GM12878 (cell line): ENCODE data around the gene MAK. TPM values are rescaled to one million over a fixed set of nuclear protein-coding genes. Genes with fewer than 3 reads are reported as not detected.

Source experiments
- ATAC-seq: fragments of 200-7000 bp; cut with Tn5 transposase; 3 replicates; pipeline ENCODE4 v1.9.1; 2020; ENCODE audit warnings: mild to moderate bottlenecking, moderate library complexity
- BruUV-seq: library from RNA; stranded (reverse); fragments of 400-500 nt; replicated peaks from 2 replicates; lab custom pipeline; 2021; lab: Mats Ljungman, UMichigan
- CTCF ChIA-PET: fragments of 300-600 bp; sonication (Branson Sonifier 250); formaldehyde crosslinking; extraction: SDS; loops from one replicate; lab custom pipeline; 2021; ENCODE audit warnings: inconsistent platforms; lab: Yijun Ruan, JAX
- POLR2A ChIA-PET: fragments of 350-600 bp; formaldehyde crosslinking; extraction: SDS; loops from one replicate; lab custom pipeline; 2021; ENCODE audit warnings: inconsistent platforms; lab: Charles Lee
- RAD21 ChIA-PET: fragments of 300-600 bp; sonication (Branson Sonifier 250); formaldehyde crosslinking; loops from one replicate; lab custom pipeline; 2023; ENCODE audit warnings: antibody characterized with exemption; ENCODE audit not compliant: unreplicated experiment; lab: Charles Lee
- SMC1A ChIA-PET: fragments of 300-600 bp; sonication (Branson Sonifier 250); formaldehyde crosslinking; loops from one replicate; lab custom pipeline; 2023; ENCODE audit not compliant: unreplicated experiment, uncharacterized antibody; lab: Charles Lee
- DNase-seq: peaks from one replicate; pipeline ENCODE4 v3.0.0-alpha.2; 2011; ENCODE audit warnings: low read depth, low spot score
- FAIRE-seq: peaks from 3 replicates; lab custom pipeline; 2011; peaks lifted over from hg19 to GRCh38; lab: Jason Lieb, UNC
- H2AFZ ChIP-seq: 2 replicates; pipeline ENCODE4 v1.6.0; 2011; ENCODE audit warnings: low read depth, low read length, control low read depth; ENCODE audit not compliant: control insufficient read depth
- H3K27ac ChIP-seq: 2 replicates; pipeline ENCODE4 v1.5.1; 2011; ENCODE audit warnings: control low read depth; ENCODE audit not compliant: control insufficient read depth, insufficient read depth
- H3K27me3 ChIP-seq, 2 experiments: replicated peaks in 1 of 2; 2 replicates each; pipeline versions ENCODE4 v1.6.0 to v1.6.1; 2011; ENCODE audit warnings: low read length in 1 of 2; ENCODE audit not compliant: control insufficient read depth in 2 of 2, insufficient read depth in 2 of 2
- H3K36me3 ChIP-seq, 2 experiments: 2 replicates each; pipeline ENCODE4 v1.5.1; 2011; ENCODE audit warnings: low read length in 1 of 2; ENCODE audit not compliant: control insufficient read depth in 2 of 2, insufficient read depth in 2 of 2
- H3K4me1 ChIP-seq: 2 replicates; pipeline ENCODE4 v1.6.1; 2011; ENCODE audit warnings: mild to moderate bottlenecking, low read length, moderate library complexity, mixed read lengths; ENCODE audit not compliant: control insufficient read depth, insufficient read depth
- H3K4me2 ChIP-seq: 2 replicates; pipeline ENCODE4 v1.6.0; 2011; ENCODE audit warnings: control low read depth; ENCODE audit not compliant: control insufficient read depth, insufficient read depth
- H3K4me3 ChIP-seq: fragments of 200-600 bp; sonication (generic); 2 replicates; pipeline ENCODE4 v1.5.1; 2016
- H3K79me2 ChIP-seq: 2 replicates; pipeline ENCODE4 v1.6.0; 2011; ENCODE audit warnings: low read length; ENCODE audit not compliant: control insufficient read depth, insufficient read depth
- H3K9ac ChIP-seq: 2 replicates; pipeline ENCODE4 v1.8.0; 2011; ENCODE audit warnings: low read length, control low read depth, mixed read lengths; ENCODE audit not compliant: control insufficient read depth, insufficient read depth
- H3K9me3 ChIP-seq: replicated peaks from 3 replicates; pipeline ENCODE4 v1.5.1; 2011; ENCODE audit warnings: mild to moderate bottlenecking, low read length; ENCODE audit not compliant: control insufficient read depth, insufficient read depth
- H4K20me1 ChIP-seq: 2 replicates; pipeline ENCODE4 v1.6.0; 2011; ENCODE audit not compliant: control insufficient read depth, insufficient read depth
- BRCA1 ChIP-seq: IDR thresholded peaks from 2 replicates; pipeline ENCODE4 v1.6.1; 2011; ENCODE audit warnings: low read depth, low read length, improper control_type of control experiment
- CBX3 ChIP-seq: fragments of 200-600 bp; sonication (generic); IDR thresholded peaks from 2 replicates; pipeline ENCODE4 v1.6.1; 2016; ENCODE audit warnings: low read depth, borderline replicate concordance
- CHD1 ChIP-seq: IDR thresholded peaks from 2 replicates; pipeline ENCODE4 v1.6.1; 2012; ENCODE audit warnings: low read depth, low read length, improper control_type of control experiment
- CHD4 ChIP-seq: fragments of 200-600 bp; sonication (generic); IDR thresholded peaks from 2 replicates; pipeline ENCODE4 v1.6.1; 2016; ENCODE audit warnings: mild to moderate bottlenecking
- CREB1 ChIP-seq: IDR thresholded peaks from 2 replicates; pipeline ENCODE4 v1.6.1; 2012; ENCODE audit warnings: low read depth, mild to moderate bottlenecking, inconsistent platforms
- CREM ChIP-seq: IDR thresholded peaks from 2 replicates; pipeline ENCODE4 v1.6.1; 2014; ENCODE audit warnings: antibody characterized with exemption, low read depth
- E2F4 ChIP-seq: IDR thresholded peaks from 2 replicates; pipeline ENCODE4 v1.6.1; 2012; ENCODE audit warnings: low read depth, low read length, improper control_type of control experiment
- HDAC2 ChIP-seq: fragments of 200-600 bp; sonication (generic); IDR thresholded peaks from 2 replicates; pipeline ENCODE4 v1.6.1; 2017
- MAX ChIP-seq: IDR thresholded peaks from 2 replicates; pipeline ENCODE4 v1.6.1; 2012; ENCODE audit warnings: low read depth, low read length, improper control_type of control experiment
- MEF2A ChIP-seq: IDR thresholded peaks from 2 replicates; pipeline ENCODE4 v1.6.1; 2011; ENCODE audit warnings: low read depth, mild to moderate bottlenecking, low read length, moderate library complexity; ENCODE audit not compliant: insufficient read depth
- MYB ChIP-seq: fragments of 150-350 bp; IDR thresholded peaks from 2 replicates; pipeline ENCODE4 v1.6.1; 2014; ENCODE audit warnings: mild to moderate bottlenecking, low read depth, low read length, borderline replicate concordance
- NR2C2 ChIP-seq: IDR thresholded peaks from 2 replicates; pipeline ENCODE4 v1.6.1; 2011; ENCODE audit warnings: borderline replicate concordance, low read depth; ENCODE audit not compliant: control insufficient read depth, insufficient read length
- NR2F1 ChIP-seq: fragments of 450-650 bp; conservative IDR thresholded peaks from 2 replicates; pipeline ENCODE4 v1.6.1; 2017; ENCODE audit warnings: mild to moderate bottlenecking
- POLR2A ChIP-seq: IDR thresholded peaks from 2 replicates; pipeline ENCODE4 v1.6.1; 2011; ENCODE audit warnings: low read depth, mild to moderate bottlenecking, low read length
- POU2F2 ChIP-seq: IDR thresholded peaks from 3 replicates; pipeline ENCODE4 v1.6.1; 2011; ENCODE audit warnings: low read depth, mild to moderate bottlenecking, low read length, borderline replicate concordance
- RB1 ChIP-seq: fragments of 450-650 bp; formaldehyde crosslinking; IDR thresholded peaks from 2 replicates; pipeline ENCODE4 v1.6.1; 2017; ENCODE audit warnings: mild to moderate bottlenecking, borderline replicate concordance
- TBL1XR1 ChIP-seq: IDR thresholded peaks from 2 replicates; pipeline ENCODE4 v1.6.1; 2012; ENCODE audit warnings: low read depth, low read length, improper control_type of control experiment
- ZNF207 ChIP-seq: fragments of 450-650 bp; IDR thresholded peaks from 2 replicates; pipeline ENCODE4 v1.6.1; 2014; ENCODE audit warnings: antibody characterized with exemption, mild to moderate bottlenecking, borderline replicate concordance
- ZNF384 ChIP-seq: IDR thresholded peaks from 2 replicates; pipeline ENCODE4 v1.6.1; 2012; ENCODE audit warnings: low read depth, mild to moderate bottlenecking, low read length, improper control_type of control experiment, borderline replicate concordance
- WGBS: methylation state at CpG from one replicate; pipeline ENCODE4 v1.1.6; 2016; ENCODE audit warnings: low lambda C conversion rate; ENCODE audit not compliant: insufficient replicate concordance, insufficient coverage; ENCODE audit errors: missing lambda C conversion rate; 5-methylcytosine and 5-hydroxymethylcytosine counted together
- in situ Hi-C: fragments of 300-500 bp; cut with MboI; formaldehyde crosslinking; loops from 9 replicates; pipeline ENCODE4 v1.14.3; 2018; ENCODE audit warnings: mixed read lengths
- intact Hi-C: fragments of 100-400 bp; cut with micrococcal nuclease; formaldehyde crosslinking; loops from one replicate; pipeline ENCODE4 v1.14.2; 2022; ENCODE audit not compliant: unreplicated experiment
- polyA plus RNA-seq, 11 experiments: library from polyadenylated mRNA; depleted of rRNA in 4 of 11; unstranded in 6 of 11; stranded (reverse) in 5 of 11; fragments of >200 nt; fragmentation: Nextera tagmentation in 4 of 11; fragmentation: Illumina TruSeq in 1 of 11; extraction: Ambion mirVana in 4 of 11; extraction: Trizol in 1 of 11; gene quantifications; 1 replicate in 1 of 11; 2 replicates in 10 of 11; pipeline versions ENCODE4 v1.2.1 to v1.2.3, GENCODE V29; 2011 to 2016; ENCODE audit warnings: inconsistent platforms in 2 of 11, missing spikeins in 2 of 11, low read depth in 1 of 11
- total RNA-seq, 4 experiments: library from RNA; depleted of rRNA in 3 of 4; stranded (reverse); fragments of >200 nt in 3 of 4; fragmentation: Illumina TruSeq in 1 of 4; extraction: Trizol in 1 of 4; gene quantifications; 2 replicates each; pipeline versions ENCODE4 v1.2.1 to v1.2.3, GENCODE V29; 2013 to 2021
- TF ChIP-seq, protein P1 (sequence below): fragments of 450-650 bp; IDR thresholded peaks from 2 replicates; pipeline ENCODE4 v1.6.1; 2017; ENCODE audit warnings: mild to moderate bottlenecking

Gene MAK
- total and polyA plus RNA-seq, 10 of the 15 experiments (the other 5 are each of a cell fraction or from before 2014, with no cell fraction given) = 0.01 to 0.90 (median 0.13) TPM; not detected in 1

DNA sequence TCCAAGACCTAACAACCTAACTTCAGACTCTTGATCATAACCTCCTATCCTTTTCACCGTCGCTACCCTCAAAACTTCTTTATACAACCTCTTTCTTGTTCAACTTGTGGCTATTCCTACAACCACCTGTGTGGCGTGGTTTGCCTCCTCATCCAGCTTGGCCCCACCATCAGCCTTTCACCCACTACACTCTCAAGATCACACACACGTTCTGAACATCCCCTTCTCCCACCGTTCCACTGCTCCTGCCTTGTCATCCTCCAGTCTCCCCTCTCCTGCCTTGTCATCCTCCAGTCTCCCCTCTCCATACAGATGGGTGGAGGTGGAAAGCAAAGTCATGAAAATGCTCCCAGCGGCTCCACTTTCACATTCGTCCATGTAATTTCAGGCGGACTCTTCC lies 14.0 kb downstream of the MAK start:
- no peak overlapping the region for H3K4me2 ChIP-seq
- FAIRE-seq (no peak), ATAC-seq (no peak), DNase-seq (no peak)
- POLR2A ChIA-PET = no interaction called here
- CTCF ChIA-PET = no interaction called here
- H3K79me2 ChIP-seq = no peaks in the 10 kb centered on the region
- no peaks in the 10 kb centered on the region for H3K9me3 ChIP-seq
- SMC1A ChIA-PET = no interaction called here
- intact Hi-C loops = no loop called here
- H4K20me1 ChIP-seq = no peaks in the 10 kb centered on the region
- no peaks in the 10 kb centered on the region for H3K36me3 ChIP-seq
- no peak overlapping the region for H2AFZ ChIP-seq
- H3K4me1 ChIP-seq = no peaks in the 10 kb centered on the region
- TF ChIP-seq POU2F2 (no peak), CREM (no peak), BRCA1 (no peak), ZNF384 (no peak), E2F4 (no peak), MAX (no peak), CHD4 (no peak), CREB1 (no peak), NR2C2 (no peak), POLR2A (no peak), TBL1XR1 (no peak), MEF2A (no peak), CHD1 (no peak), MYB (no peak), CBX3 (no peak), RB1 (no peak), HDAC2 (no peak), ZNF207 (no peak), NR2F1 (no peak)
- TF ChIP-seq, protein P1, sequence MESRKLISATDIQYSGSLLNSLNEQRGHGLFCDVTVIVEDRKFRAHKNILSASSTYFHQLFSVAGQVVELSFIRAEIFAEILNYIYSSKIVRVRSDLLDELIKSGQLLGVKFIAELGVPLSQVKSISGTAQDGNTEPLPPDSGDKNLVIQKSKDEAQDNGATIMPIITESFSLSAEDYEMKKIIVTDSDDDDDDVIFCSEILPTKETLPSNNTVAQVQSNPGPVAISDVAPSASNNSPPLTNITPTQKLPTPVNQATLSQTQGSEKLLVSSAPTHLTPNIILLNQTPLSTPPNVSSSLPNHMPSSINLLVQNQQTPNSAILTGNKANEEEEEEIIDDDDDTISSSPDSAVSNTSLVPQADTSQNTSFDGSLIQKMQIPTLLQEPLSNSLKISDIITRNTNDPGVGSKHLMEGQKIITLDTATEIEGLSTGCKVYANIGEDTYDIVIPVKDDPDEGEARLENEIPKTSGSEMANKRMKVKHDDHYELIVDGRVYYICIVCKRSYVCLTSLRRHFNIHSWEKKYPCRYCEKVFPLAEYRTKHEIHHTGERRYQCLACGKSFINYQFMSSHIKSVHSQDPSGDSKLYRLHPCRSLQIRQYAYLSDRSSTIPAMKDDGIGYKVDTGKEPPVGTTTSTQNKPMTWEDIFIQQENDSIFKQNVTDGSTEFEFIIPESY = no peak
- in situ Hi-C loops = no loop called here
- no peak overlapping the region for H3K9ac ChIP-seq
- RAD21 ChIA-PET = no interaction called here
- no peak overlapping the region for H3K4me3 ChIP-seq
- H3K27me3 ChIP-seq = no peaks in the 10 kb centered on the region
- H3K27ac ChIP-seq = no peak overlapping the region
- WGBS = 67% methylated on average over 8 of the region's 8 CpGs
- BruUV-seq = no TSS peak
